K562 (cell line): ENCODE measurements around the gene LRRC71. TPM values are rescaled to one million over a fixed set of nuclear protein-coding genes. Genes with fewer than 3 reads are reported as not detected.

Source experiments
- BRF1 ChIP-seq: IDR thresholded peaks from 3 replicates; pipeline ENCODE4 v1.6.1; 2011; ENCODE audit warnings: borderline replicate concordance, mild to moderate bottlenecking; ENCODE audit not compliant: insufficient read length; ENCODE audit errors: extremely low read depth
- CXXC5 ChIP-seq: fragments of 250-450 bp; sonication (Bioruptor Pico); IDR thresholded peaks from 2 replicates; pipeline ENCODE4 v1.8.0; 2022; ENCODE audit warnings: inconsistent platforms, mild to moderate bottlenecking, moderate library complexity
- ELF2 ChIP-seq: fragments of 250-450 bp; sonication (Bioruptor Pico); IDR thresholded peaks from 2 replicates; pipeline ENCODE4 v1.5.0; 2021; ENCODE audit warnings: mild to moderate bottlenecking
- MECOM ChIP-seq: fragments of 250-450 bp; sonication (Bioruptor Pico); IDR thresholded peaks from 2 replicates; pipeline ENCODE4 v1.8.0; 2022; ENCODE audit warnings: inconsistent platforms
- MIER1 ChIP-seq: fragments of 450-650 bp; IDR thresholded peaks from 2 replicates; pipeline ENCODE4 v1.6.1; 2016; ENCODE audit warnings: antibody characterized with exemption, mild to moderate bottlenecking, low read depth
- NR4A1 ChIP-seq, 2 experiments: fragments of 250-450 bp in 1 of 2; fragments of 450-650 bp in 1 of 2; sonication (Bioruptor Pico) in 1 of 2; IDR thresholded peaks; 2 replicates each; pipeline versions ENCODE4 v1.4.0 to v1.6.1; 2016 to 2020; ENCODE audit warnings: mild to moderate bottlenecking in 2 of 2, missing compliant biosample characterization in 1 of 2, missing genetic modification characterization in 1 of 2, moderate library complexity in 1 of 2
- POLR2A ChIP-seq: fragments of 450-650 bp; conservative IDR thresholded peaks from 2 replicates; pipeline ENCODE4 v1.6.1; 2016
- RBFOX2 ChIP-seq: fragments of 200-400 bp; formaldehyde crosslinking; IDR thresholded peaks from 2 replicates; pipeline ENCODE4 v1.6.1; 2017; ENCODE audit warnings: low read depth, mild to moderate bottlenecking, low read length, moderate library complexity
- SPI1 ChIP-seq: IDR thresholded peaks from 2 replicates; pipeline ENCODE4 v1.6.1; 2011; ENCODE audit warnings: low read depth, low read length, control low read depth, borderline replicate concordance
- TRIM24 ChIP-seq, 2 experiments: fragments of 450-650 bp; IDR thresholded peaks; 2 replicates each; pipeline ENCODE4 v1.6.1; 2016
- ZNF23 ChIP-seq: fragments of 250-450 bp; sonication (Bioruptor Pico); IDR thresholded peaks from 2 replicates; pipeline ENCODE4 v1.4.0; 2020; ENCODE audit warnings: mild to moderate bottlenecking
- ZNF668 ChIP-seq: fragments of 250-450 bp; sonication (Bioruptor Pico); IDR thresholded peaks from 2 replicates; pipeline ENCODE4 v1.8.0; 2022; ENCODE audit warnings: mild to moderate bottlenecking, inconsistent platforms
- polyA plus RNA-seq, 8 experiments: library from polyadenylated mRNA; depleted of rRNA in 4 of 8; stranded (reverse) in 5 of 8; unstranded in 3 of 8; fragments of >200 nt; fragmentation: Nextera tagmentation in 2 of 8; fragmentation: Illumina TruSeq in 1 of 8; extraction: Ambion mirVana in 2 of 8; extraction: Trizol in 1 of 8; gene quantifications; 2 replicates each; pipeline versions ENCODE4 v1.2.1 to v1.2.3, GENCODE V29; 2011 to 2014; ENCODE audit warnings: inconsistent platforms in 1 of 8, missing spikeins in 1 of 8
- total RNA-seq, 7 experiments: library from RNA; depleted of rRNA in 6 of 7; stranded (reverse); fragments of >200 nt in 6 of 7; fragmentation: Illumina TruSeq in 2 of 7; extraction: Trizol in 2 of 7; gene quantifications; 2 replicates each; pipeline versions ENCODE4 v1.2.1 to v1.2.3, GENCODE V29; 2011 to 2021; ENCODE audit warnings: low replicate concordance in 1 of 7
- TF ChIP-seq, protein P1 (sequence below): sonication (generic); formaldehyde crosslinking; IDR thresholded peaks from 2 replicates; pipeline ENCODE4 v1.9.0; 2022; ENCODE audit warnings: mild to moderate bottlenecking, missing genetic modification reagents
- TF ChIP-seq, protein P2 (sequence below), 2 experiments: fragments of 450-650 bp; IDR thresholded peaks; 2 replicates each; pipeline ENCODE4 v1.6.1; 2016; ENCODE audit warnings: mild to moderate bottlenecking in 2 of 2, borderline replicate concordance in 1 of 2, low read depth in 1 of 2, moderate library complexity in 1 of 2
- TF ChIP-seq, protein P3 (sequence below), 2 experiments: IDR thresholded peaks; 2 replicates each; pipeline ENCODE4 v1.6.1; 2012; ENCODE audit warnings: improper control_type of control experiment in 2 of 2, low read depth in 2 of 2, low read length in 2 of 2, borderline replicate concordance in 1 of 2

The LRRC71 gene
- total and polyA plus RNA-seq, 9 of the 15 experiments (the other 6 are each of a cell fraction or from before 2014, with no cell fraction given), result 0.06 to 1.2 (median 0.51) TPM; not detected in 1

DNA sequence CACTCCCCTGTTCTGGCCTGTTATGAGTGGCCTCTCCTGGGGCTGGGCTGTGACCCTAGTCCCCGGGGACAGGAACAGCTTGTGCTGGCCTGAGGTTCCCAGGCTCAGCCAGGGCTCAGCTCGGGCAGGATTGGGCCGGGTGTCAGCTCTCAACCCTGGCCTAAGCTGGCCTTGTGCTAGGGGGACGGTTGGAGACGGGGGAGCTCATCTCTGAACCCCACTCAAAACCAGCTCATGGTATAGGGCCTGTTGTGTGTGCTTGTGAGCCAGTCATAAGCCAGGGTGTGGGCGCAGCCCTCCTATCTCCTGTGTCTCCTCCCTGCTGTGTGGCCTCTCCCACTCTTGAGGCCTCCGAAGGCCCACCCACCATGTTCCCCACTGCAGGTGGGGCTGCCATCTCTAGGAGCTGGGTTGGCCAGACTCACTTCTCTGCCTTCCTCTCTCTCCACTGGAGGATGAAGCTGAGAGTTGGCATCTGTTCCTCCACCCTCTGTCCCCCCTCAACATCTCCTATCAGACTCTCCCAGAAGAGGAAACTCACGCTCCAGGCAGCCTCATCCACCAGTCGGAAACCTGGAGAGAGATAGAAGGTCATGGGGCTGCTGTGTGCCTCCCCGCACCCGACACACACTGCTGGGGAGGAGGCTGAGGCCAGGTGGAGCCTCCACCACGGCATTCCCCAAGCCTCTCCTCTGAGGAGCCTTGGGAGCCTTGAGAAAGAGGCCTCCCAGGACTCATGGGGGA lies 25.5 kb upstream of the LRRC71 start (continued):
- TF ChIP-seq ZNF23 (no peak), POLR2A (peak; percentile 35; the same call in 1 of the 2 replicates), ZNF668 (no peak), MECOM (CRISPR knock-in tag) (peak; percentile 35; the same call in 1 of the 2 replicates), NR4A1 (CRISPR knock-in tag; IDR thresholded peaks at IDR 0.05) (no peak), NR4A1 (tag; IDR thresholded peaks at IDR 0.05) (peak; percentile 88), TRIM24 (IDR thresholded peaks at IDR 0.05) (peak in 1 of 2 experiments; percentile 33; a peak in 2 of 4 replicates), SPI1 (peak; percentile 15; the same call in 1 of the 2 replicates), RBFOX2 (peak; percentile 62), CXXC5 (CRISPR knock-in tag) (peak; percentile 43; the same call in 1 of the 2 replicates), ELF2 (0 out of 2 replicates have a peak, but pooled peaks have one; percentile 23), MIER1 (0 out of 2 replicates have a peak, but pooled peaks have one; percentile 27), BRF1 (no peak)
- TF ChIP-seq, protein P1, sequence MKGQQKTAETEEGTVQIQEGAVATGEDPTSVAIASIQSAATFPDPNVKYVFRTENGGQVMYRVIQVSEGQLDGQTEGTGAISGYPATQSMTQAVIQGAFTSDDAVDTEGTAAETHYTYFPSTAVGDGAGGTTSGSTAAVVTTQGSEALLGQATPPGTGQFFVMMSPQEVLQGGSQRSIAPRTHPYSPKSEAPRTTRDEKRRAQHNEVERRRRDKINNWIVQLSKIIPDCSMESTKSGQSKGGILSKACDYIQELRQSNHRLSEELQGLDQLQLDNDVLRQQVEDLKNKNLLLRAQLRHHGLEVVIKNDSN (CRISPR knock-in tag), result no peak
- TF ChIP-seq, protein P2, sequence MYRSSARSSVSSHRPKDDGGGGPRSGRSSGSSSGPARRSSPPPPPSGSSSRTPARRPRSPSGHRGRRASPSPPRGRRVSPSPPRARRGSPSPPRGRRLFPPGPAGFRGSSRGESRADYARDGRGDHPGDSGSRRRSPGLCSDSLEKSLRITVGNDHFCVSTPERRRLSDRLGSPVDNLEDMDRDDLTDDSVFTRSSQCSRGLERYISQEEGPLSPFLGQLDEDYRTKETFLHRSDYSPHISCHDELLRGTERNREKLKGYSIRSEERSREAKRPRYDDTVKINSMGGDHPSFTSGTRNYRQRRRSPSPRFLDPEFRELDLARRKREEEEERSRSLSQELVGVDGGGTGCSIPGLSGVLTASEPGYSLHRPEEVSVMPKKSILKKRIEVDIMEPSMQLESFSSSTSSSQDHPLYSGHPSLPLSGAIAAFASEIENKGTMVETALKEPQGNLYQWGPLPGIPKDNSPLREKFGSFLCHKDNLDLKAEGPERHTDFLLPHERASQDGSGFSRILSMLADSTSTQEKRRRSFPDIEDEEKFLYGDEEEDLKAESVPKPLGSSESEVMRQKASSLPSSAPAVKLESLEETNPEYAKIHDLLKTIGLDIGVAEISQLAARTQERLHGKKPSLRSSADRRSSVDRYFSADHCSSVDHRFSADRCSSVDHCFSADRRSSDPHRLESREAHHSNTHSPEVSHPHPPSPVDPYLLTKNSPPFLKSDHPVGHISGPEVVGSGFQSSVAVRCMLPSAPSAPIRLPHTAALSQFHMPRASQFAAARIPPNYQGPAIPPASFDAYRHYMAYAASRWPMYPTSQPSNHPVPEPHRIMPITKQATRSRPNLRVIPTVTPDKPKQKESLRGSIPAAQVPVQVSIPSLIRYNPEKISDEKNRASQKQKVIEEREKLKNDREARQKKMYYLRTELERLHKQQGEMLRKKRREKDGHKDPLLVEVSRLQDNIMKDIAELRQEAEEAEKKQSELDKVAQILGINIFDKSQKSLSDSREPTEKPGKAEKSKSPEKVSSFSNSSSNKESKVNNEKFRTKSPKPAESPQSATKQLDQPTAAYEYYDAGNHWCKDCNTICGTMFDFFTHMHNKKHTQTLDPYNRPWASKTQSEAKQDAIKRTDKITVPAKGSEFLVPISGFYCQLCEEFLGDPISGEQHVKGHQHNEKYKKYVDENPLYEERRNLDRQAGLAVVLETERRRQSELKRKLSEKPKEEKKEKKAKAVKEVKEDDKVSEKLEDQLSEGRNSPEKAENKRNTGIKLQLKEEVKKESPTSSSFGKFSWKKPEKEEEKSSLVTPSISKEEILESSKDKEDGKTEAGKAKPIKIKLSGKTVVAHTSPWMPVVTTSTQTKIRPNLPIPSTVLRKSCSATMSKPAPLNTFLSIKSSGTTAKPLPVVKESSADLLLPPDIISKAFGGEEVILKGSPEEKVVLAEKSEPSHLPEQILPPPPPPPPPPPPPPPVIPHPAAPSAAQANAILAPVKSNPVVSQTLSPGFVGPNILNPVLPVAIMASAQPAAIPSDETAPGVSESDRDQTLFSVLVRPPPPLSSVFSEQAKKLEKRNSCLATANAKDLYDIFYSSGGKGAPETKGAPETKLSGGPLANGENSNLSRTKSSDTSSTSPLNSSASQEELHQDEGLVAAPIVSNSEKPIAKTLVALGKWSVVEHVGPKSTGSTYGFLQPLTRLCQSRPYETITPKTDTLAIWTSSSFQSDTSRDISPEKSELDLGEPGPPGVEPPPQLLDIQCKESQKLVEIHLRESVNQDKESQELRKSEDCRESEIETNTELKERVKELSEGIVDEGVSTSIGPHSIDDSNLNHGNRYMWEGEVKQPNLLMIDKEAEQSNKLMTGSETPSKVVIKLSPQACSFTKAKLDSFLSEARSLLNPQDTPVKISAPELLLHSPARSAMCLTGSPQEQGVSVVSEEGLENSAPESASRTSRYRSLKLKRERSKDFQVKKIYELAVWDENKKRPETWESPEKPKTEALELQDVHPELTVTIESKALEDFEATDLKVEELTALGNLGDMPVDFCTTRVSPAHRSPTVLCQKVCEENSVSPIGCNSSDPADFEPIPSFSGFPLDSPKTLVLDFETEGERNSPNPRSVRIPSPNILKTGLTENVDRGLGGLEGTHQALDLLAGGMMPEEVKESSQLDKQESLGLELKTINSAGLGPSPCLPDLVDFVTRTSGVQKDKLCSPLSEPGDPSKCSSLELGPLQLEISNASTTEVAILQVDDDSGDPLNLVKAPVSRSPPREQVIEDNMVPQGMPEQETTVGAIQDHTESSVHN (IDR thresholded peaks at IDR 0.05; ENCODE audit: borderline replicate concordance in 1 of 2, low read depth in 1 of 2), result no peak
- TF ChIP-seq, protein P3, sequence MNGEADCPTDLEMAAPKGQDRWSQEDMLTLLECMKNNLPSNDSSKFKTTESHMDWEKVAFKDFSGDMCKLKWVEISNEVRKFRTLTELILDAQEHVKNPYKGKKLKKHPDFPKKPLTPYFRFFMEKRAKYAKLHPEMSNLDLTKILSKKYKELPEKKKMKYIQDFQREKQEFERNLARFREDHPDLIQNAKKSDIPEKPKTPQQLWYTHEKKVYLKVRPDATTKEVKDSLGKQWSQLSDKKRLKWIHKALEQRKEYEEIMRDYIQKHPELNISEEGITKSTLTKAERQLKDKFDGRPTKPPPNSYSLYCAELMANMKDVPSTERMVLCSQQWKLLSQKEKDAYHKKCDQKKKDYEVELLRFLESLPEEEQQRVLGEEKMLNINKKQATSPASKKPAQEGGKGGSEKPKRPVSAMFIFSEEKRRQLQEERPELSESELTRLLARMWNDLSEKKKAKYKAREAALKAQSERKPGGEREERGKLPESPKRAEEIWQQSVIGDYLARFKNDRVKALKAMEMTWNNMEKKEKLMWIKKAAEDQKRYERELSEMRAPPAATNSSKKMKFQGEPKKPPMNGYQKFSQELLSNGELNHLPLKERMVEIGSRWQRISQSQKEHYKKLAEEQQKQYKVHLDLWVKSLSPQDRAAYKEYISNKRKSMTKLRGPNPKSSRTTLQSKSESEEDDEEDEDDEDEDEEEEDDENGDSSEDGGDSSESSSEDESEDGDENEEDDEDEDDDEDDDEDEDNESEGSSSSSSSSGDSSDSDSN (IDR thresholded peaks at IDR 0.05; ENCODE audit: borderline replicate concordance in 1 of 2, low read depth in 2 of 2, low read length in 2 of 2), result peak in 1 of 2 experiments; percentile 82; a peak in 2 of 4 replicates
